ENCODE data around the gene CDC14C. TPM values are rescaled to one million over a fixed set of nuclear protein-coding genes. Genes with fewer than 3 reads are reported as not detected.
A peak's percentile ranks its signal among the peaks of the same experiment; 100 is the strongest.
"Not testable (repeated sequence)": the region's sequence is repeated elsewhere in the genome, so short reads cannot be mapped to it uniquely, and the experiment has no call there.

The CDC14C gene
- total RNA-seq, 1 donor from 2014 or later = not detected

- DNase-seq (ENCODE audit: low read depth) (no peak), FAIRE-seq (no peak)
- Histone ChIP-seq H3K27me3 (ENCODE audit: control insufficient read depth, insufficient read depth, low read length) (no peaks in the 10 kb centered on the region), H3K4me3 (ENCODE audit: low read depth, low read length) (no peak overlapping the region), H3K36me3 (ENCODE audit: control insufficient read depth, insufficient read depth, low read length) (no peaks in the 10 kb centered on the region)
- TF ChIP-seq CTCF (IDR thresholded peaks at IDR 0.05; ENCODE audit: insufficient read depth, low read length, severe bottlenecking) = no peak
Measured at GRCh38 chr7:48894574-48894973, 29.8 kb upstream of the CDC14C start.

GRCh38 chr7:48899932-48900331 lies 24.4 kb upstream of the CDC14C start:
- FAIRE-seq (no peak), DNase-seq (ENCODE audit: low read depth) (peak; percentile 37)
- no peaks in the 10 kb centered on the region for H3K36me3 ChIP-seq (ENCODE audit: control insufficient read depth, insufficient read depth, low read length)
- H3K27me3 ChIP-seq (ENCODE audit: control insufficient read depth, insufficient read depth, low read length) = no peaks in the 10 kb centered on the region
- TF ChIP-seq CTCF (IDR thresholded peaks at IDR 0.05; ENCODE audit: insufficient read depth, low read length, severe bottlenecking) = no peak
- H3K4me3 ChIP-seq (ENCODE audit: low read depth, low read length) = no peak overlapping the region

- FAIRE-seq = no peak
- no peak for TF ChIP-seq CTCF (IDR thresholded peaks at IDR 0.05; ENCODE audit: insufficient read depth, low read length, severe bottlenecking)
- no peak overlapping the region for H3K4me3 ChIP-seq (ENCODE audit: low read depth, low read length)
- no peak for DNase-seq (ENCODE audit: low read depth)
- no peaks in the 10 kb centered on the region for H3K27me3 ChIP-seq (ENCODE audit: control insufficient read depth, insufficient read depth, low read length)
- H3K36me3 ChIP-seq (ENCODE audit: control insufficient read depth, insufficient read depth, low read length) = no peaks in the 10 kb centered on the region
Measured at GRCh38 chr7:48901966-48902365, 22.4 kb upstream of the CDC14C start.

- FAIRE-seq = no peak
- H3K36me3 ChIP-seq (ENCODE audit: control insufficient read depth, insufficient read depth, low read length) = no peaks in the 10 kb centered on the region
- no peaks in the 10 kb centered on the region for H3K27me3 ChIP-seq (ENCODE audit: control insufficient read depth, insufficient read depth, low read length)
- no peak for DNase-seq (ENCODE audit: low read depth)
- no peak for TF ChIP-seq CTCF (IDR thresholded peaks at IDR 0.05; ENCODE audit: insufficient read depth, low read length, severe bottlenecking)
- no peak overlapping the region for H3K4me3 ChIP-seq (ENCODE audit: low read depth, low read length)
Measured at GRCh38 chr7:48904975-48905374, 19.4 kb upstream of the CDC14C start.

- H3K27me3 ChIP-seq (ENCODE audit: control insufficient read depth, insufficient read depth, low read length); H3K4me3 ChIP-seq (ENCODE audit: low read depth, low read length); DNase-seq (ENCODE audit: low read depth); FAIRE-seq; H3K36me3 ChIP-seq (ENCODE audit: control insufficient read depth, insufficient read depth, low read length): not testable (repeated sequence)
Measured at GRCh38 chr7:48905686-48906085, 18.7 kb upstream of the CDC14C start.

GRCh38 chr7:48909887-48910286 lies 14.5 kb upstream of the CDC14C start:
- not testable (repeated sequence) for H3K36me3 ChIP-seq (ENCODE audit: control insufficient read depth, insufficient read depth, low read length); H3K4me3 ChIP-seq (ENCODE audit: low read depth, low read length); H3K27me3 ChIP-seq (ENCODE audit: control insufficient read depth, insufficient read depth, low read length); FAIRE-seq; DNase-seq (ENCODE audit: low read depth)

- Histone ChIP-seq H3K27me3 (ENCODE audit: control insufficient read depth, insufficient read depth, low read length) (no peaks in the 10 kb centered on the region), H3K4me3 (ENCODE audit: low read depth, low read length) (no peak overlapping the region), H3K36me3 (ENCODE audit: control insufficient read depth, insufficient read depth, low read length) (no peaks in the 10 kb centered on the region)
- FAIRE-seq (no peak), DNase-seq (ENCODE audit: low read depth) (no peak)
- no peak for TF ChIP-seq CTCF (IDR thresholded peaks at IDR 0.05; ENCODE audit: insufficient read depth, low read length, severe bottlenecking)
Measured at GRCh38 chr7:48931481-48931880, 7.1 kb downstream of the CDC14C start.
